ENCODE results near the gene JARID2.

Gene JARID2

DNA sequence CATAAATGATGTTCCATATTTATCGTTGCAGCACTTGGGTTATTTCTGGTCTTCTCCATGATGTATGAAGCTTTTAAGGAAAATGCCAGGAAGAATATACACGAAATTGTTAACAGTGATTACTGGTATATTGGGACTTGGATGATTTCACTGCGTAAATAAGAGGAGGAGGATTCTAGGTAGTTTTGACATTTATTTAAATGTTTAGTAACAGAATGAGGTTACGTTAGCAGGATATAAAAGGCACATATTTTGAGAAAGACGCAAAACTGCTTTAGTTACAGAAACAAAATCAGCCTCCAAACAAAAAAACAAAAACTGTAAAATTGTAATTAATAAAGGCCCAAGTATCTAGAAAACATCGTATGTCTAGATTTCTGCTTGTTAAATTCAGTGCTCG lies 147.7 kb downstream of the JARID2 start:
- no peak for DNase-seq (ENCODE audit: low read depth in 1 of 2, low spot score in 1 of 2)

DNA sequence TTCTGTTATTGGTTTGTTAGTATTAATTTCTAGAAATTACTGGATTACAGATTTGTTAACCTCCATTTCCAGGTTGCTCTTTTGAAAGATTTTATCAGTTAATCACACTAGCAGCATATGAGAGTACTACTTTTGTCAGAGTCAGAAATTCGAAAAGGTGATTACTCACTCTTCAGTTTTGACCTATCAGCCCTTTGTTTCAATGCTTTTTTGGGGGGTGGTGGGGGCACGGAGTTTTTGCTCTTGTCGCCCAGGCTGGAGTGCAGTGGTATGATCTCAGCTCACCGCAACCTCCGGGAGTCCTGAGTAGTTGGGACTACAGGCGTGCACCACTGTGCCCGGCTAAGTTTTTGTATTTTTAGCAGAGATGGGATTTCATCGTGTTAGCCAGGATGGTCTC lies 149.2 kb downstream of the JARID2 start:
- no peak for DNase-seq (ENCODE audit: low read depth in 1 of 2, low spot score in 1 of 2)

DNA sequence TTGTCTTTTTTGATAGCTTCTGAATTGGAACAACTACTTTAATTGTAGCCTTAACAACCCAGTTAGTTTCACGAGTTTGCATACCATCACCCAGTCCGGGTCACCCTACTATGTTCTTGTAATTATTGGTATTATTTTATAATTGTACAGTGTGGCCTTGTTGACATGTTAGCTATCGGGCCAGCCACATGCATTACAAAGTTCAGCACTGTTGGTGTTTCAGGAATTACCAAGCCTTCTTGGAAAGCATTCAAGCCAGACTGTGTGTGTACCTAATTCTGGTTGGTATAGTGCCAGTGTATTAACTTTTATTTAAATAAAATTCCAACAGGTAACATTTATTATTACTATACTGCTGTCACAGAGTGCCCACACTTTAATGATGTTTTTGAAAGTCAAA lies 150.9 kb downstream of the JARID2 start:
- no peak for DNase-seq (ENCODE audit: low read depth in 1 of 2, low spot score in 1 of 2)

DNA sequence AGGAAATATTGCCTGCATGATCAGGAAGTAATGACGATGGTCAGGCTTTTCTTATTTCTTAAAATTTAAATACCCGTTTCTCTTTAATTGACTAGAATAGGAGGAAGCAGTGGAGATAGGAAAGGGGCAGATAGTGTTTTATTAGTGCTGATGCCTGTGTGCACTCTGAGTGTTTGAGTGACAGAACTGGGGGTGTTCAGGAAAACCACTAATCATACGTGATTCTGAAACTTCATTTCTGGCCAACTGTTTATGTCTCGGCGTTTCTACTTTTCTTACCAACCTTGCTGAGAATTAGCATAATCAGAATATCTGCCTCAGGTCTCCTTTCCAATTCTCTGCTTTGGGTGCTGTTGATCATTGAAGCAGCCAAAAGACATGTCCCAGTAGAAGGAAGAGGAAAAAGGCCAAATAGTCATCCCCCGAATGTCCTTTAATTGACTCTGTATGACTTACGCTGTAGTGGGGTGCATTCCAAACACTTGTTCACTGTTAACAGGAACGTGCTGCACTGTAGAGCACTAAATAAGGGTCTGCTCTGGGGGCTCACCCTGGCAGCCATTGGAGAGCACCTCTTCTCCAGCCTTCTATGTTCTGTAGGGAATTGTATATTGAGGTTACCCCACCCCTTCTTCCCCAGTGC lies 152.9 kb downstream of the JARID2 start:
- no peak for DNase-seq (ENCODE audit: low read depth in 1 of 2, low spot score in 1 of 2)

DNA sequence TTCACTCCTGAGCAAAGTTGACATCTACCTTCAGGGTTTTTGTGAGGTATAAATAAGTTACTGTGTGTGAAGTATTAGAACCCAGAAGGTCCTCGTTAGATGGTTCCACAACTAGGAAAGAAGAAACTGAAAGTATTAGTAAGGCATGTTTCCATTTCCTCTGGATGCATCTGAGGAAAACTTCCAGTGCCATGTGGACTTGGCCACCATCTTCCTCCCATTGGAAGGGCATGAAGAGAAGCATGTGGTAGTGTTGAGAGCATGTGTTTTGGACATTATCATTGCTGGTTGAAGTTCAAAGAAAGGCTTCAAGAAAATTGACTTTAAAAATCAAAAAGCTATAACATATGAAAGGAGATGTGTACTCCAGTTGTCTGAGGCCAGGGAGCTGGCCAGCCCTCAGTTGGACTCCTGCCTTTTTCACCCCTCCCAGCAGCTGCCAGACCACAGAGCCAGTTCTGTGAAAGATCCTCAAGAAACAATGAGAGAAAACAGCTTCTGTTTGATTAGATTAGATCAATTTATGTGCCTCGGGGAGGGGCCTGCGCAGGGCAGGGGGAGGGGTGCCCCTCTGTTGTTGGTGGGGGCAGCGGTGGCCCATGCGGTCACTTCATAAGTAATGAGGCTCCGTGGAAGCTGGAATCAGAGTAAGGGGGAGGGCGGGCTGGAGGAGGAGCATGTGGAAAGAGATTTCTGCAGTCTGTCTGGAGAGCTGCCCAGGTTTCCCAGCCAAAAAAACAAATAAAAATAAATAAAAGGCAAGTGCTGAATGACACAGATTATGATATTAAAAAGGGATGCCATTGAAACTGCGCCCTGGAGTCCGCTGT lies 154.0 kb downstream of the JARID2 start:
- DNase-seq (ENCODE audit: low read depth in 1 of 2, low spot score in 1 of 2), result no peak

DNA sequence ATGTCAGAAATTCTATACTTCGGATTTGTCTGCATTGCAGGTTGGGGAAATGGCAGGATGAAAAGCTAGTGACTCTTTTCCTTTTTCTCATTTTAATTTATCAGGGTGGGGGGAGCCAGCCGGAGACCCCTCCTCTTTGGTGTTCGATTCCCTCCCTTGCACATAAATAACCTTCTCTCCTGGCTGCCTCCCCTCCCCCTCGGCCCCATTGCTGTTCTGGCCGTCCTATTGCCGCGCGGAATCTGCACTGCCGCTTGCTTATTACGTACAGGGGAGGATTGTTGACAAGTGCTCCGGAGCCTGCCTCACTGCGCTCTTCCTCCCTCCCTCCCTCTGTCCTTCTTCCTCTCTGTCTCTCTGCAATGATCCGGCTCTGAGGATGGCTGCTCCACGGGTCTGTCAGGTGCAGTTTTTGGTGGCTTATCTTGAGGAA lies 154.7 kb downstream of the JARID2 start:
- DNase-seq (ENCODE audit: low read depth in 1 of 2, low spot score in 1 of 2), result no peak

DNA sequence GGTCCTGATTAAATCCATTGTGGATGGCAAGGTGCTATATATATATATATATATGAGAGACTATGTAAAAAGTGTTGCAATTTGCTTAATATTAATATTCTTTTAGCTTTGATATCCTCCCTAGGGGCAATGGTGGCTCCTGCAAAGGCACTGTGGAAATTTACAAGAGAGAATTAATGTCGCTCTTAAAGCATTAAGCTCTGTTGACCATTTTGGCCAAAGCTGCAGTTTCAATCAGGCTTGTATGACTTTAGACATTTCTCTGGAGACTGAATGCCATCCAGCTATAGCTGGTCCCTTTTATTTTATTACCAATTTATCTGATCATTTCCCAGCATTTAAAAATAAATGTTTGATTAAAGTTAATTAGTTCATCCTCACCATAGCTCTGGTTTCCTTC lies 155.3 kb downstream of the JARID2 start:
- DNase-seq (ENCODE audit: low read depth in 1 of 2, low spot score in 1 of 2), result no peak

DNA sequence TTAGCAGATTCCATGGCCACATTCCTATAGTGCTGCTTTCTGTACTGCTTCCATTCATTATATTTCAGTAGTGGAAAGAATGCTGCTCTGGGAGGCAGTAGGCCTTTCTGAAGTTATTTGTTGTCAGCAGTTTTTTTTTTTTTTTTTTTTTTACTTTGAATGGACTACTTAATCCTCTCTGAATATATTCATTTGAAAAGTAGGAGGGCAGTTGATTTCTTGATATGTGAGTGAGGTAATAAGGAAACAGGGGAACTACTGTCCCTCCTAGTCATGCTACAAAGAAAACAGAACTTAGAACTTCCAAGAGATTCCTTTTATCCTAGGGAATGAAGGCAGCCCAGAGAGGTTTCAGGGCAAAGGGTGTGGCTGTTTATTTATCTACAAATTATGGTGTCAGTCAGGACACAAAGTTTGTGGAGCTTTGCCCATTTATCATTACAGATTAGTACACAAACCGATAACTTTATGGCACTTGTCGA lies 155.9 kb downstream of the JARID2 start:
- DNase-seq (ENCODE audit: low read depth in 1 of 2, low spot score in 1 of 2), result no peak

DNA sequence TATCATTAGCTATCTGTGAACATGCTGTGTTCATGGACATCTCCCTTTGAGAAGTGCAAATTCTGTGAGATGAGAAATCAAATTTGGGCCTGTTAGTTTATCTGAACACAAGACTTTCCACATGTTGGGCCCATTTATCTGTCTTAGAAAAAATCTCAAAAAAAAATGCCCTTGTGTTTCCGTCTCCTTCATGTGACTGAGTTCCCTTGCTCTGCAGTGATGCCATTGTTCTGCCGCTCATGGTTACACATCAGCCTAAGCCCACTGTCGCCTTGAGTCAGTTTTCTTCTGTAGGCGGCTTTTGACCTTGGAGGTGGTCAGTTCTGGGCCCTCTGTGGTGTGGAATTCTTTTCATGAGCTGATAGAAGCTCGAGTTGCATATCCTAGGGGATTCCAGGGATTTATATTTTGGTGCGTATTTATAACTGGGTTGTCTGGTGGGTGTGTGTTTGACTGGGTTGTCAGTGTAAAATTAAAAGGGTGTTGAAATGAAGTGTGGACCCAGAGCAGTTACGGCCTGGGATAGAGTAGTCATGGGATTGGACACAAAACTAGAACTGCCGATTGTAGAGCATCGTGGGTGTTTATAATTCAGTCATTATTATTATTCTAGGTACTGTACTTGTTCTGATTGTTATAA lies 156.7 kb downstream of the JARID2 start:
- no peak for DNase-seq (ENCODE audit: low read depth in 1 of 2, low spot score in 1 of 2)

DNA sequence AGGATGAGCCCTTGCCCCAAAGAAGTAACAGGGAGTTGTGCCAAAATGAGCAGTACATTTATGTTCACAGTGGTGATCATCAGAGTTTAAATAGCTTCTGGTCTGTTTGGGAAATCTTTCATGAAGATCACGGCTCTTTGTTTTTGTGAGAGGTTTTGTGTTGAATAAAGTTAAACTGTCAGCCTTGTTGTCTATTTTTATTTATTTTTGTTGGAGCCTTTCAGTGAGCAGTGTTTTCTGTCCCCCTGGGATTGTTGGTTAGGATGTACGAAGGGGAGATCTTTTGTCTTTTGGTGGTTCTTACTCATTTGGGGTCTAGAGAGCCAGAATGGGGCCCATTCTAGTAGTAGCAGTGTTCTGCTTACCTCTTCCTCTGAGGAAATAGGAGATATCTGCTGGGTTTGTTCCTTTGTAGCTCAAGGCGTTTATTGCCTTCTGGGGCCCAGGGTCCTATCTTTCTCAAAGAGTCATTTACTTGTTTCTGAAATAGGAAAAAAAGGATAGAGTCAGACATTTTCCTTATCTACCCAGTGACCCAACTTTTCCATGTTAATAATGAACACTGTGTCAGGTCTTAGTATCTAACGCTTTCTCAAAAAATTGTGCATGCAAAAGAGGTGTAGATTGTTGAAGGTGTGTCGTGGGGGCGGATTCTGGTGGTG lies 157.4 kb downstream of the JARID2 start:
- no peak for DNase-seq (ENCODE audit: low read depth in 1 of 2, low spot score in 1 of 2)

DNA sequence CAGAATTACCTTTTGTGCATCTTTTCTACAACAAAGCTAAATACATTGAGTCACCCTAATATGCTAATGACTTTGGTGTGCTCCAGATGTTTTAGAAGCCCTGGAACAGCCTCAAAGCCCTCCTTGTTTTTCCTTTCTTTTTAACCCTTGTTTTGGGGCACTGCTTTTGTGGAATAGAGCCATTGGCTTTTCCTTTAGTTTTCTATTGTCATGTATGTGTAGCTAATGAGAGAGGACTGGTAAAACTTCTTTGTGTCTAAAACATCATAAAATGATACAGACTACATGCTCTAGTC lies 158.8 kb downstream of the JARID2 start:
- DNase-seq (ENCODE audit: low read depth in 1 of 2, low spot score in 1 of 2), result no peak

DNA sequence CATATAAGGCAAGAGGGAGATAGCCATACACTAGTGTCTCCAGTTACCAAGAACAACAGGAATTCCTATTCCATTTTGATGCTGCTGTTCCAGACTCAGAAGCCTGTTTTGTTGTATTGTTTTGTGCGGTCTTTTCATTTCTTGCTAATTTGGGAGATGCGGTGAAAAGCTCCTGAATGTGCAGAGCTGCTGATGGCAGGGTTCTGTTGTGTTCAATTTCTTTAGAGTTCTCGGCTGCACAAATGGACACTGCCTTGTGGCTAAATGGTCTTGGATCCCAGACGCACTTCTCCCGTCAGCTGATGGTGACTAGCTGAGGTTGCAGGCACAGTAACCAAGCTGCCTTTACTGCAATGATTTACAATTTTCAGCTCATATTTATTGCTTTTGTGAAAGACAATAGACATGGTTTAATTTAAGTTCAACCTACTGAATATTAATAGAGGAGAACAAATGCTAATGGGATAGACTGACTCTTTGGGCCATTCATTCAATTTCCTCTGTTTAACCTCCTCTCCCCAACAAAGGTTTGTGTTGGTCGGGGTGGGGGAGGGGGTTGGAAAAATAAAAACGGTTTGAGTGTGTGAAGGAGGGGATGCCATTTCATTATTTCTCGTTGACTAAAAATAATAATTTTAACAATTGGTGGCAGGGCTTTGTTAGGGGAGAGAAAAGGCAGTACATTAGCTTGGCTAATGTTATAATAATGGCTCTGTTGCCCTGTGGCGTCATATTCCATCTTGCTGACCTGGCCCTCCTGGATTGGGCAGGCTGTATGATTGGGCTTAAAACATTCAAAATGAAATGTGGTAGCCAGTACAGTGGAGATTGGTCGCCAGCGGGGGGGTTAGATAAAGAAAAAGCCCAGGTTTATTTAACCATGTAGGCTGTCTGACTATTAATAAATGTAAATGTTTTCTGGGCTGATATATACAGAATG lies 159.5 kb downstream of the JARID2 start:
- DNase-seq (ENCODE audit: low read depth in 1 of 2, low spot score in 1 of 2), result no peak

DNA sequence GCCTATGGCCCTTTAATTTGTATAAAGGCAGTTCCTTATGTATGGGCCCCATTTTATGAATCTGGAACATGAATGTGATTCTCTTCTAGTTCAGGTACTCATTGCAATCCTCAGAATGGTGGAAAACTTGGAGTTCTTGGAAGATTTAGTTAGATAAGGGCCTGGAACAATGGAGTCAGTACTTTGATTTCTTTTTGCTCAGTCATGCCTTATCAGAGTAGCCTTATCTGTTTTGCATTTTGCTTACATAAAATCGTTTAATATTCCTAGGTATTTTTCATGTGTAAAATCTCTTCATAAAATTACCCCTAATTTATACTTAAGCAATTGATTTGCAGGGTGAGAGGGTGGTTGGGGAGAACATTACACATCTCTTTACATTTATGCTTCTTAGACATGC lies 160.6 kb downstream of the JARID2 start:
- no peak for DNase-seq (ENCODE audit: low read depth in 1 of 2, low spot score in 1 of 2)

DNA sequence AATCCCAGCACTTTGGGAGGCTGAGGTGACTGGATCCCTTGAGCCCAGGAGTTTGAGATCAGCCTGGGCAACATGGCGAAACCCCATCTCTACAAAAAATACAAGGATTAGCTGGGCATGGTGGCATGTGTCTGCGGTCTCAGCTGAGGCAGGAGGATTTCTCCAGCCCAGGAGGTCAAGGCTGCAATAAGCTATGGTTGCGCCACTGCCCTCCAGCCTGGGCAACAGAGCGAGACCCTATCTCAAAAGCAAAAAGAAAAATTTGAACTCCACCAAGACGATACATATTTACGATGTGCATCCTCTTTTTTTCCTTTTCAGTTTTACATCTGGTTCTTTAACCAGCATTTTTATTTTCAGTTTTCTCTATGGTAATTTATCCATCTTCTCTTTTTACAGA lies 162.1 kb downstream of the JARID2 start:
- DNase-seq (ENCODE audit: low read depth in 1 of 2, low spot score in 1 of 2), result no peak

DNA sequence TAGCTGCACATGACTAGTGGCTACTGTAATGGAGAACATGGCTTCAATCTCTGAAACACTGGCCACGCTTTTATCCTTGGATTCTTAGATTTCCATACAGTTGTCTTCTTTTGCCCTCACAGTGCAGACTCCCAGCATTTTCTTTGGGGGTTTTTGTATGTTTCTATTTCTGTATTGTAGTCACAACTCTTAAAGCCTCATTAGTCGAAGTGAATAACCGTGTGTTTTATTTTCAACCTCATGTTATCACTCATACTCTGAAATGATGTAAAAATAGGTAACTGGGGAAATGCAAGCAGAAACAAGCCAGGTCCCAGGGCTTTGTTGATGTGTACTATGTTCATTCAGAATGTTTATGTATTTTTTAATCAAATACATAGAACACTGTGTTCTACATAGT lies 162.9 kb downstream of the JARID2 start:
- no peak for DNase-seq (ENCODE audit: low read depth in 1 of 2, low spot score in 1 of 2)

DNA sequence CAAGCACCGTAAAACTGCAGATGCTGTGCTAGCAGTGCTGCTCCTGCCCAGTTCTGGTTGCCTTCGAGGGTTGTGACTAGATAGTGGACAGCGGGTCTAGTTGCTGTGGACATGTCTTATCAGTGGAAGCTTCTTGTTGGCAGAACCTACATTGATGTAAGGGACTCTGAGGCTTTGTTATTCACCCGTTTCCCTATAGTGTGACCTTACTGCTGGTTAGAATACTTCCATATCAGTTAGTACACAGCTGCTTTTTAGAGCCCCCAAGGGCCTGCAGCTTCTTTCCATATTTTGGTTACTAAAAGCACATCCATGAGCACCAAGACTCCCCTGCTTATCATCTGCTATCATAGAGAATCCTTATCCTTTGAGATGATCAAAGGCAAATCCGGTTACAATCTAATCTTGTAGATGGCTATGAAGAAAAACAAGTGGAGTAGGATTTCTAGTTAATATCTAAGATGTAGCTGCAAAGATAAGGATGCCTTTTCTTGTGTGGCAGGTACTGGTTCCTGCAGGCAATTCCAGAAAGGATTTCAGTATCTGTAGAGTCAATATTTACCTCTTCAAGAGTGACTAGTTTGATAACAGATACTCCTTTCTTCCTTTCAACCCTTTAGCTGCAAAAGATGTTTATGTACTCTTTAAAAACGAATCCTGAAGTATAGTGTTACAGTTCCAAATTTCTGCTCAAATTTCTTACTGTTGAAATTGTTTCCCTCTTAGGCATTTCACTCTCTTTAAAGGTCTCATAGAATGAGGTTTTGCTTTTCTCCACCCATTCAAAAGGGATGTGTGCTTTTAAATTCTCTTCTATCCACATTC lies 163.6 kb downstream of the JARID2 start:
- no peak for DNase-seq (ENCODE audit: low read depth in 1 of 2, low spot score in 1 of 2)

DNA sequence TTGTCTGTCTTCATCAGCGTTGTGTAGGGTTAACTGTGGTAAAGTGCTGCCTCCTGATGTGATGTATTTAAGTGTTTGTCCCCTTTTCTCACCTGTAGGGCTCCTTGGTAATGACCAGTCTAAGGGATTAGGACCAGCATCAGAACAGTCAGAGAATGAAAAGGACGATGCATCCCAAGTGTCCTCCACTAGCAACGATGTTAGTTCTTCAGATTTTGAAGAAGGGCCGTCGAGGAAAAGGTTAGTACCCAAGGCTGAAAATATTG lies 164.2 kb downstream of the JARID2 start:
- no peak for DNase-seq (ENCODE audit: low read depth in 1 of 2, low spot score in 1 of 2)

DNA sequence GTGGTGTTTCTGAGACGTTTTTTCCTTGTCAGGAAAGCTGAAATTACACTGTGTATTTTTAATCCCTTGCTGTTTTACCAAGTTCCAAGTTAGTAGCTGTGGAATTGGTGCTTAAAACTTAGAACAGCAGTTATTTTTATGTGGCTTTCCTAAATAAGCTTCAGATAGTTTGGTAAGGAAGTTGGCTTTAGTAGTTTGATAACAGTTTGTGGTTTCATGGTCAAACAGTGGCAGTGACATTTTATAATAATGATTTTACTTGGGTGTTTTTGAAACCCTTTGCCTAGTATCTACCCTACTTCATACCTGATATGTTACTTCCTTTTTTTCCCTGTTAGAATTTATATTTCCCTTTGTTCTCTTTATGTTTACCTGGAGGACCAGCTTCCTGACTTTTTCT lies 164.9 kb downstream of the JARID2 start:
- no peak for DNase-seq (ENCODE audit: low read depth in 1 of 2, low spot score in 1 of 2)

DNA sequence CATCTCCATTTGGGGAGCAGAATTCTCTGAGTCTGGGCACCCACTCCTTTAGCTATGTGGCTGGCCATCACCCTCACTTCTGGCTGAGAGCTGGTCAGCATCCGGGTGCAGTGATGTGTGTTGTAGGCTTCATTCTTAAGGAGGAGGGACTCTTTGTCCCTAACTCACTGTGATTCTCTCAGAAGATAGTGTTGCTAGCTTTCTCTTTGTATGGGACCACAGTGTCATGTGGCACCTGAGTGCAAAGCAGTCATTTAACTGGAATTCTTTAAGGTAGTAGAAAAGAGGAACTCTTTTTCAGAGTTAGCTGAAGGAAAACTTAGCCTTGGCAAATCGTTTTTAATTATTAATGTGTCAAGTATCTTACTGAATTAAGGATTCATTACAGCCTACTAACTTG lies 165.9 kb downstream of the JARID2 start:
- no peak for DNase-seq (ENCODE audit: low read depth in 1 of 2, low spot score in 1 of 2)

DNA sequence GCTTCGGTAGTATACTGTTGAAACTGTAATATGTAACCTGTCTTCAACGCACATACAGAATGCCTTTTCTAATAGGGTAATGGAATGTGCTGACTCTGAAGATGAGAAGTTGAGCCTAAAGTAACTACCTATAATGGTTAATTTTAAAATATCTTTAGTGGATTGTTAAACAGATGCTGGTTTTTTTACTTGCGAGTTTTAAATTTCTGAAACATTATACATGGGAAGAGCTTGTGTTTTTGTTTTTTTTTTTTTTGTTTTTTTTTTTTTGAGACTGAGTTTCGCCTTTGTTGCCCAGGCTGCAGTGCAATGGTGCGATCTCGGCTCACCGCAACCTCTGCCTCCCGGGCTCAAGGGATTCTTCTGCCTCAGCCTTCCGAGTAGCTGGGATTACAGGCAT lies 166.9 kb downstream of the JARID2 start:
- DNase-seq (ENCODE audit: low read depth in 1 of 2, low spot score in 1 of 2), result no peak
